SKM-1 (cell line): ENCODE data around the gene MAPK9.

Experiments used
- DNase-seq: peaks from one replicate; lab custom pipeline; 2025; ENCODE audit not compliant: unreplicated experiment; lab: John Stamatoyannopoulos, UW

The MAPK9 gene

DNA sequence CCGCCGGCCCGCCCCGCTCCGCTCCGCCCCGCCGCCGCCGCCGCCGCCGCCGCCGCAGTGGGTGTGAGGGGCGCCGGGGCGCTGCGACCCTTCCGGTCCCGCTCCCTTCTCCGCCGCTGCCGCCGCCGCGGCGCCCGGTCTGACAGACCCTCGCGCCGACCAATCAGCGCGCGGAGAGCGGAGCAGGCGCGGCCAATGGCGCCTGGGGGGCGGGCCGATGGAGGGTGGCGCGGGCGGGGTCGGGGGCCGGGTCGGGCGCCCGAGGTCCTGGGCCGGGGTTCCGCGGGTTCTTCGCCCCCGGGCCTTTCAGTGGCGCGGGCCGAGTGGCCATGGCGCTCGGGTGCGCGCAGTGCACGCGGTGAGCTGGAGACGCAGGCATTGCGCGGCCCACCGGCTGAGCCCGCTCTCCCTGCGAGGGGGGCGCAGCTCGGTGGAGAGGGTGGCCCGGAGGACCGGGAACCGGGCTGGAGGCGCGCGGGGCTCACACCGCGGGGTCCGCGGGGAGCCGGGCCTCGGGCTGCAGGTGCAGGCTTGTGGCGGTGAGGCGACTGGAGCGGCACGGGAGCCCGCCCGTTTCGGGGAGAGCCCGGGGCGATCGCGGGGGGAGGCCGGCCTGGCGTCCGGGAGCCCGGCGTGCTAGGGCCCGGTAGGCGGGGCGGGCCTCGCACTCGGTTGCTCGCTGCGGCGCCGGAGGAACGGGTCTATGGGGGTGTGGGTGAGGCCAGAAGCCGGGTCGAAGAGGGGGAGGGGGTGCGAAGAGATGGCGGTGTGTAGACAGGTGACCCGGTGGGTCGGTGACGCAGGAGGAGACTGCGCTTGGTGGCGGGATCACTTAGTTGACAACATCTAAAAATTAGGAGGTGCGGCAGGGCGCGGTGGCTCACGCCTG lies at the start of gene MAPK9:
Gene MAPK9 (minus strand): TSS at position 141 of the 889 bp plus-strand sequence. CDS start 11,522 bp downstream, outside the sequence.
- DNase-seq = peak; percentile 65

DNA sequence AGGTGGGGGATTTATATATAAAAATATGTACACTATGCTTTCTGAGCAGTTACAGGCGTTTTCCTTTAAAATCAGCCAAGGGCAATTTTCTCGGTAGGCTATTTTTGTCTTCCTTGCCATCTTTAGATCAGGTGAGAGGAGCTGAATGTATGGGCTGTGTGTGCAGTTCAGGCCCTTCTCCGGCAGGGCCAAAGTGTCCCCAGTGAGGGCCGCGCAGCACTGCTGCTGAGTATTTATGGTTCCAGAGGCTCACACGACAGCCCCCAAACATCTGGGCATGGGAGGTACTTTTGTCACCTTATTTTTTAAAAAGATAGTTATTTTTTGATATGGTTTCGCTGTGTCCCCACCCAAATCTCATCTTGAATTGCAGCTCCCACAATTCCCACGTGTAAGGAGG lies 49.7 kb upstream of the MAPK9 start:
- DNase-seq = no peak

DNA sequence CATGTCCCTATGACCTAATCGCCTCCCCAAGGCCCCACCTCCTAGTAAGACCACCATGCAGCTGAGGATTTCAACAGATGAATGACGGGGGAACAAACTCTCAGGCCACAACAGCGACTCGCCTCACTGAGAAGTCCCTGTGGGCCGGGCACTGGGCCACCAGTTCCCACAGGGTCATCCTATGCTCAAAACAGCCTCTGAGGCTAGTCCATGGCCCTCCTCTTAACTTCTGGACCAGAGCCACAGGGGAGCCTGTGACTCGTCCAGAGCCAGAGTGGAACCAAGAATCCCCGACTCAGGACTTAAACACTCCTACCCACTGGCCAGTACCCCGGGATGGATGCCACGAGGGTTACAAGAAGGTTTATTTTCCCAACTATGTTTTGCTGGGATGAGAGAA lies 49.0 kb upstream of the MAPK9 start:
- DNase-seq = no peak

DNA sequence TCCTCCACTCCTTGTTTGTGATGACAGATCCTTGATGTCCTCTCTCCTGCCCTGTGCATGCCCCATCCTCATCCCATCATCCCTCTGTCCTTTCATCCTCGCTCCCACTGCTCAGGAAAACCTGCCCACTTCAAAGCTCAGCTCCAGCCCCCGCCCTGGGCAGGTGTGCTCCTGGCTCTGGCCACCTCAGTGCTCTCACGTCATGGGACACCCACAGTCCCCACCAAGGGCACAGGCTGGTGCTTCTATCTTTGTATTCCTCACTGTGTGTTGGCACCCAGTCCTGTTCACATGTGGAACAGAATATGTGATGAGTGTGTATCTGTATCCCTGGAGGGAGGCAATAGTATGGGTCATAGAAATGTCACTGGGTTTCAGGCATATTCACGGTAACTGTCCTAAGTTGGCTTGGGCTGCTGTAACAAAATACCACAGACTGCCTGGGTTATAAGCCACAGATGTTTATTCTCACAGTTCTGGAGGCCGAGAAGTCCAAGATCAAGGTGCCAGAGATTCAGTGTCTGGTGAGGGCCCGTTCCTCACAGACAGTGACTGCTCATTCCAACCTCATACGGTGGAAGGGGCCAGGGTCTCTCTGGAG lies 47.8 kb upstream of the MAPK9 start:
- no peak for DNase-seq

DNA sequence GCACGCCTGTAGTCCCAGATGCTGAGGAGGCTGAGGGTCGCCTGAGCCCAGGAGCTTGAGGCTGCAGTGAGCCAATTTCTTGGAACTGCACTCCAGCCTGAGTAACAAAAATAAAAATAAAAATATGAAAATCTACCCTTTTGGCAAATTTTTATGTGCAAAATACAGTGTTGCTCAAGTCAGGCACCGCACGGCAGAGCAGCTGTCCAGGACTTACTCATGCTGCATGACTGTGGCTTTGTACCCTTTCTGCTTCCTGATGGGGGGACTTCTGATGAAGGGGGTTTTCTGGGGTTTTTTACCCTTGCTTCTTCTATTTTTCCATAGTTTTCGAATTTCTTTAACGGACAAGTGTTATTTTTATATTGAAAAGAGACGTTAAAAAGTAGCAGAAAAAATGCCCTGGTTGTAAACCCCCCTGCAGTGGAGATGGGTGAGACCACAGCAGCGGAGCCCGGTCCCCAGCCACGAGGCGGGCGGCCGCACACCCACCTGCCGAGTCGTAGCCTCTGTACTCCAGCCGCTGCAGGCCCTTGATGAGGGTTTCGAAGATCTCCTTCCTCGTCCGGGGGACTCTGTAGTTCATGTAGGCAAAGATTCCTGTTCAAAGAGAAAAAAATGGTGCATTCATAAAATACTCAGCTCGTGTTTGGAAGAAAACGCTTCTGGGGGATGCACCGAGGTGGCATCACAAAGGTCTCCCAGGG lies 46.3 kb upstream of the MAPK9 start:
- DNase-seq = no peak

DNA sequence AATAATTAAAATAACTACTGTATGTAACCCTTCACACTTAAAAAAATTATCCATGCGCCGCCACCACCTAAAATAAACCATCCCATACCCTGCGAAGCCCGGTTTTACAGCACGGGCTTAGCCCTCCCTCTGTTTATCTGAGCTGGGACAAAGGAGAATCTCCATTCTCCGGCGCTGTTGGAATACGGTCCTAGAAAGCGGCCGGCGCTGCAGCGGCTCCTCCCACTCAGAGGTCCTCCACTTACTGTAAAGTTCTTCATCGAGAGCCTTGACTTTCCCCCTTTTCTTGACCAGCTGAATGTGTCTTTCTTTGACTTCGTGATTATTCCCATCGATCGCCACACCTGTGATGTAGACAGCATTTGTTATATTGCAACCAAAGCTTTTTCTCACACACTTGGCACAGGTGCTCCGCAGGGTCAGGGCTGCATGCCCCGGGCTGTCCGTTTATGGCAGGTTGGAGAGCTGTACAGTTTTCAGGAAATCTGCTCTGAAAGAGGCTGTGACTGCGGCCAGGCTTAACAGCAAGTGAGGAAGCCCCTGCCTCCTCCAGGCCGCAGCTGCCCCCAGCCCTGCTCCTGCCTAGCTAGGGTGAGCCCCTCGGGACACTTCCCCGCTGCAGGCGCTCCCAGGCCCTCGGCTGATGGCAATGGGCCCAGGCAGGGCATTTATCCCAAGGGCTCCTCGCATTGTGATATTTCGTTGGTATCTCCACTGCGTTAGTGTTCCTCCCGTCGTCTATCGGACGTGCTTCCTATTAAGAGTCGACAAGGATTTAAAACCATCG lies 44.5 kb upstream of the MAPK9 start:
- no peak for DNase-seq

DNA sequence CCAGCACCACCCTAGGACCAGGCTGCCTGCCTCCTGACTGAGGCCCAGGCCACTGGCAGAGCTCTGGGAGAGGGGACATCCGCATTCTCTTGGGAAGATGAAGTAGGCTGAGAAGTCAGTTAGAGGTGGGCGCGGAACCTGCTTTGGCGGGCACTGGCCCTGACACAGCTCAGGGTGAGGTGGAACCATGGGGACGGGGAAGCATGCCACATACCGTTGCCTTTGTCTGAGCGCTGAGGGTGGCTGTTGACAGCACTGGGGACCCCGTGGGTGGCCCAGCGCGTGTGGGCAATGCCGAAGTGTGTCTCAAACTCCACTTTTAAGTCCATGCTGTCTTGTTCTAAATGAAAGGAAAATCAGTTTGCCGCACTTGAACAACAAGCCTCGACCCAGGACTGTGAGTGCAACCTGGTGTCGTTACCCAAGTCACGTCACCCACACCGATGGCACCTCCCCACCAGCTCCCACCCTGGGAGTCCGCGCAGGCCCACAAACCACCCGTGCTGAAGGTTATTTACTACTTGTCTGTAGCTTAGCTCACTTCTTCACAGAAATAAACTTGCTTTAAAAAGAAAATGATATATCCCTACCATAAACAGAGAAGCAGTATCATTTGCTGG lies 43.8 kb upstream of the MAPK9 start:
- DNase-seq = no peak

DNA sequence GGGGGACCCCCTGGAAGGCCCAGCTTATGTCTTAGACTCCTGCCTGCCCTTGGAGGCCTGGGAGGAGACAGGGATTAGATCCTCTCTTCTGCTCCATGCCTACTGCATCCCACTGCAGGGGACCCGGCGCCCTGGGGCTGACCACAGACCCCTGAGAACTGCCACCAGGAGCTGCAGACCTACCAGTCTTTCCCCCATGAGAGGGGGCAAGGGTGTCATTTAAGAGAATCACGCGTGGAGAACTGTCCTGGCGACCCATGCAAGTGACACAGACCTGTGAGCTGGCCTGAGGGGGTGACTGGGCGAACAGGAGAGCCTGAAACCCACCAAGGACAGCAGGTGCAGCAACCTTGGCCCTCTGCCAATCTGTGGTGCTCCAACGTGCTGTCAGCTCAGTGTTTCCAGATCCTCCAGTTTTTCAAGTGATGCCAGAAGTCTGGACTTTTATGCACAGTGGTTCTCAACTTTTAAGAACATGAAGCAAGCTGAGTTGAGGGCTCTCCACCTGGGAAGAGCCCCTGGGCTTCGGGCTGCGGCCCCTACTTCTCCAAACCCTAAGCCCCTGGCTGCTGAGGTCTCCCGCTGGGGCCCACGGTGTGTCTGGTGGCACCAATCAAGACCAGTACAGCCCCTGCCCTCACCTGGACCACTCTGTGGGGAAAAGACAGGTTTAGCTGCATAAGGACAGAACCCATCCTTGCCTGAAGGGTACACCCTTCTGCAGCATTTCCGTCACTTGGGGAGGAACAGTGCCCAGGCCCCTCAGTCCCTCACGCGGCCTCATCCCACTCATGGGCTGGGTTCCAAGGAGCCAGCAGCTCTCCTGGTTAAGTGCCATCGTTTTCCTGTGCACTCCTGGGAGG lies 43.1 kb upstream of the MAPK9 start:
- no peak for DNase-seq

DNA sequence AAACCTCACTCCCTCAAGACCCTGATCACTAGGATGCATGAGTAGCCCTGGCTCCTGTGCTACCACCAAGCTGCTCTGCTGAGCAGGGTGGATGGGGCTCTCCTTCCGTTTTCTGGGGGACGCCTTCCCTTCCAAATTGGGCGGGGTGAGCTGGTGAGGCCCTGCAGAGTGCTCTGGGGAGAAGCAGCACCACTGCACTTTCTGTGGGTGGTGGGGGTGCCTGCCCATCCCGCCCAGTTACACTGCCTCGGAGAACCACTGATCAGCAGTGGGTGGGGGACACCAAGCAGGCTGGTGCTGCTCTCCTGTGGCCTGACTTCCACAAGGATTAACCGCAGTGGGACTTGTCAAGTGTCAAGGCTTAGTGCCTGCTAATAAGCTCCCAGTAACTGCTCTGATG lies 42.3 kb upstream of the MAPK9 start:
- no peak for DNase-seq

DNA sequence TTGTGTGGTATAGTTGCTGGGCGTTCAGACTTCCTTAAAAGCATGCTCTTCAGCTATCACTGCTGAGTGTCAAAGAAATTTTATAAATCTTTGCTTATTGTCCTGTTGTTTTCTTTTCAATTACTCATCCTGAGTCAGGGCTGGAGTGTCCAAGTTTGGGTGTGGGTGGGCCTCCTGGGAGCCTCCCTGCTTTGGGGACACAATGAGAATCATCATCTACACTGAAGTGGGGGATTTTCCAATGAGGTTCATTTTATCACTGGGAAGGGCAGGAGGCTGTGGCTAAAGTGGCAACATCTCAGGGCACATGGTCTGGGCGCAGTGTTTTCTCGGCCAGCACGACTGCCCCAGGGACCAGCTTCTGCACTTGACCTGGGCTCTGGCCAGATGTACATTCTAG lies 41.8 kb upstream of the MAPK9 start:
- no peak for DNase-seq

DNA sequence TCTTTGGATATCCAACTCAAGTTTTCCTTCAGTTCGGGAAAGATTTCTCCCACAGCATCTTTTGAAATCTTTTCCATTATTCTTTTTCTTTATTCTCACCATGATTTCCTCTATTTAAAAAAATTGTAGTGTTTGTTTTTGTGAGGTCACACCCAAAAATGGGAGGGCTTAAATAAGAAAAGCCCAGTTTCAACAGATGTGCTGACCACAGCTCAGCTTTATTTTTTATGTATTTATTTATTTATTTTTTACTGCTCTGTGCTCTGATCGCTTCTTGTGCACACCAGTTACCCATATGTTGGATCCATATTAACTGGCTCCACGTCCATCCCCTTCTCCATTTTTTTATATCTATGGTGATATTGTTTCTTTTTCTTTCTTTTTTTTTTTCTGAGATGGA lies 41.0 kb upstream of the MAPK9 start:
- DNase-seq = no peak

DNA sequence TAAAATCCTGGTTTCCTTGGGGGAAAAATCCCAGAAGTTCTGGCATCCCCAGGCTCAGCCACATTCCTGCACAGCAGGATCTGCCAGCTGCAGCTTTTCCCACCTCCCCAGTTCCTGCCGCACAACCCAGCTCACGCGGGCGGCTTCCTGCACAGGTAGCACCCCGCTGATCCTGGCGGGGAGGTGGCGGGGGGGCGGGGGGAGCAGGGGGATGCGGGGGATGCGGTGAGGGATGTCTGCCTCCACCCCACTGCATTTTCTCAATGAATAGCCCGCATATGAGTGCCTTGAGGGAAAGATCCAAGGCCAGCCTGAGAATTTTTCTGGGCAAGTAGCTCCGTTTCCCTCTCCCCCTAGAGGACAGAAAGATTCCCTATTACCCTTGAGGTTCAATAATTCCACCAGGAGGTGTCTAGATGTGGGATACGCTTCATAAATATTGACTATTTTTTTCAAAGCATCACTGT lies 40.2 kb upstream of the MAPK9 start:
- no peak for DNase-seq

DNA sequence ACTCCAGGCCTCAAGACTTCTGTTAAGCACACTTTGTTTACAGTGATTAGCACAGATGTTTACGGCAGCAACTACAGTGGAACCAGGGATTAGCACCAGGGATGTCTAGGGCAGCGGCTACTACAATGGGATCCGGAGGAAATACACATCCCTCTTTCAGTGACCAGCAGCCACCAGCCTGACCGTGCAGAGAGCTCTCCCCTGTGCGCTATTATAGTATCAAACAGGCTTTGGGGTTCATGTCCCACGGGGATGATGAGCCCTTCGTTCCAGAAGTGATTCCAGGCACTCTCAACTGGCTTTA lies 39.7 kb upstream of the MAPK9 start:
- DNase-seq = no peak

DNA sequence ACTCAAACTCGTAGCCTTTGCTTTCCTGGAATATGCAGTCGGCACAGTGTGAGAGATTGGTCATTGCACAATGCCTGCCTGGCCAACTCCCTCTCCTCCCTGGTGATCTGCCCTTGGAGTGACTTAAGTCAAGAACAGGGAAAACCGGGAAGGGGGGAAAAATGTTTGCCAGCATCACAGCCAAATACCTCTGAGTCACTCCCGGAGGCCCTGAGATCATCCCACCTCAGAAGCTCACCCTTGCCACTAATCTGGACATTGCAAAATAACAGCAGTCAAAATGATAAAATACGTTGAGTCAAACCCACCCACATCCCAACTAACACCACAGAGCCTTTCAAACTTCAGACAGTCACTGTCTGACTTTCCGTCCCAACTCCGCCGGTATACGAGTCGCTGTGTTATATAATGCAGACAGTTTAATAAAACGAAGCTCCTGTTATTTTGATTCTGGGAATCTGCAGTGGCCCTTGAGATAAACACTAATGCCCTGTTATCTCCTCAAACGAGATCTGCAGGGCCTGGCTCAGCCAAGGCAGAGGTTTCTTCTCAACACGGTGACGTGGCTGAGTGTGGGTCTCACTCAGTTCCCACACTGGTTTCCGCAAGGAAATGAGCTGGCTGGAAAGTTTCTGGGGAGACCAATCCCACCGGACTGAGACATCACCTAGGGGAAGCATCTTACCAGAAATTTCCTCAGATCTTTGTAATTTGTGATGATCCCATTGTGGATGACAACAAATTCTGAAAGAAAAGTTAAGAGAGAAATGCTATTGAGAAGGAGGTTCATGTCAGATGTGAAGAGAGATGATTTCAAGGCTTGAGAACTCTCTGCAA lies 39.1 kb upstream of the MAPK9 start:
- no peak for DNase-seq

DNA sequence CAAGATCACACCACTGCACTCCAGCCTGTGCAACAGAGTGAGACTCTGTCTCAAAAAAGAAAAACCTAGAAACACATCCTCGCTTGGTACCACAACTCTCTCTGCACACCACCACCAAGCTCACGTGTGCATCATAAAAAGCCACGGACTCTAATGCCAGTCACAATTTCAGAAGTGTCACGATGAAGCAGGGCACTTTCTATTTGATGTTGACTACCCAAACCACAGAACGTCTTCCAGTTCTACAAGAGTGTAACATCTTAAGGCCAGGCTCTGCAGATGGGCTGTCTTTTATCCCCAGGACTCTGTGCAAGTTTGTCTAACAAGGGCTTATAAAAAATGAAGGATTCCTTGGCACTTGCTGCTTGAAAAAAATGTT lies 38.4 kb upstream of the MAPK9 start:
- DNase-seq = no peak

DNA sequence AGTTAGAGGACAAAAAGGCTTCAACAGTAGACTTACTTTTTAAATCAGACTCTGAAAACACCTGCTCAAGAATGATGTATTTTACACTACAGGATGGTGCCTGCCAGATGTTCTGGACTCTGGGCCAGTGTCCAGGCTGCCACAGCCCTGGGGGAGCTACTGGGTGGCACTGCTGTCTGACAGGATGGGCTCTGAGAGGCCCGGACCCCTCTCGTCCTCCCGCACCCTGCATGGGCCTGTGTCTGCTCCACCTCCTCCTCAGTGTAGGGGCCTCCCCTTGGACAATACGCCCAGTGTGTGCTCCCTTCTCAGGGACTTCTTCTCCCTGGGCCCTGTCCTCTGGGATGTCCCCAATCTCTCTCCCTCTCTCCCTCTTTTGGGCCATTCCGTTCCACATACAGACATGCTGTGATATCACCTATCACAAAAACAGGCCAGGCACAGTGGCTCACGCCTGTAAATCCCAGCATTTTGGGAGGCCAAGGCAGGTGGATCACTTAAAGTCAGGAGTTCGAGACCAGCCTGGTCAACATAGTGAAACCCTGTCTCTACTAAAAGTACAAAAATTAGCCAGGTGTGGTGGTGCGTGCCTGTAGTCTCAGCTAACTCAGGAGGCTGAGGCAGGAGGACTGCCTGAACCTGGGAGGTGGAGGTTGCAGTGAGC lies 37.9 kb upstream of the MAPK9 start:
- DNase-seq = no peak

DNA sequence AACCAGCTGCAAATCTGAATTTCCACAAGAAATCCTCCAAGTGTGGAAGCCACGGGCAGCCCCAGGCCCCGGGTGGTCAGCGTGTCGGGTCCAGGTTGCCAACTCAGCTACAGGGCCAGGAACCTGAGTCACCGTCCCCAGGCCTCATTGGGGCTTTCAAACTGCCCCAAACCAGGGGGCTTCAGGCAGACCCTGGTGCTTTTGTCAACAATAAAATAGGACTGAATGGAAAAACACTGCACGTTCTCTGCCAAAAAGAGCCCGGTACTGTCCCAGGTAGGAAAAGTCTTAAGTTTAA lies 37.2 kb upstream of the MAPK9 start:
- DNase-seq = no peak

DNA sequence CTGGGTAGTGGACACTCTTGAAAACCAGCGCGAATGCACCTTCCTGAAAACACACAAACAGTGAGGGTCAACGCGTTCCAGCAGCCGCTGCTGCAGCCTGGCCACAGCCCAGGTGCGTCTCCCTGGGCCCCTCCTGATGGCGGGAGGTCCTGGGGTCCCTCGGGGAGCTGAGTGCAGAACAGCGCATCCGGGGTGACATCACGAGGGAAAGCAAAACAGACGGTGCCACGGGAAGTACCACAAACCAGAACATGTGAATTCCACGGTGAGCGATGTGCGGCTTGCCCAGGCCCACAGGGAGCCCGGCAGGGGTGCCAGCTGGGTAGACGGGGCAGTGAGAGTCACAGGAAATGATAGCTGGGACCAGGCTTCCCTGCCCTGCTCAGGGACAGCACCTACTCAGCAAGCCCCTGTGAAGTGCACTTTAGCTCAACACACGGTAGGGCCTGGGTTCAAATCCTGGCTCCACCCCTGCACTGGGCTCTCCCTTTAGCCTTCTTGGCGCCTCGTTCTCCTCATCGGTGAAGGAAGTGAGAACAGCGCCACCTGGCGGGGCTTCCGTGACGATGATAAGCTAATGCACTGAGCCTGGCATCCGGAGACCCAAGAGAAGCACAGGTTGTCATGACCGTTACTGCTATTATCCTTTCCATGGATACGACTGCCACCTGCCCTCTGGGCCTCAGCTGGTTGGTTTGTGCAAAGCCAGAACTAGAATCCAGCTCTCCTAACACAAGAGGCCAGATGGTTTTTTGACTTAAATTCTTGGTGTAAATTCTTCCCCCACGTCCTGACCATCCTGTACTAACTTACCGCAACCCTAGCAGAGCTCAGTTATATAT lies 36.6 kb upstream of the MAPK9 start:
- peak; percentile 78 for DNase-seq
